HUES48 (cell line): ENCODE data around the gene NFIC.

Experiments
- H3K27ac ChIP-seq: one replicate; pipeline ENCODE4 v1.7.0; 2013; ENCODE audit warnings: low read depth, low read length, inconsistent platforms
- H3K27me3 ChIP-seq: 2 replicates; pipeline ENCODE4 v1.6.1; 2013; ENCODE audit warnings: mild to moderate bottlenecking, low read length; ENCODE audit not compliant: control insufficient read depth, insufficient read depth
- H3K36me3 ChIP-seq: 2 replicates; pipeline ENCODE4 v1.6.1; 2013; ENCODE audit warnings: low read length; ENCODE audit not compliant: control insufficient read depth, insufficient read depth
- H3K4me1 ChIP-seq: 2 replicates; pipeline ENCODE4 v1.6.1; 2013; ENCODE audit warnings: mild to moderate bottlenecking, low read length; ENCODE audit not compliant: control insufficient read depth, insufficient read depth
- H3K4me3 ChIP-seq: 2 replicates; pipeline ENCODE4 v1.5.1; 2013; ENCODE audit warnings: mild to moderate bottlenecking, low read depth, low read length
- H3K9ac ChIP-seq: 2 replicates; pipeline ENCODE4 v1.6.1; 2013; ENCODE audit warnings: mild to moderate bottlenecking, low read depth, low read length, moderate library complexity
- H3K9me3 ChIP-seq: 2 replicates; pipeline ENCODE4 v1.6.1; 2013; ENCODE audit warnings: low read length; ENCODE audit not compliant: control insufficient read depth, insufficient read depth

NFIC gene

GRCh38 chr19:3513229-3514140 lies 147.1 kb downstream of the NFIC start:
- Histone ChIP-seq H3K27ac (no peak overlapping the region), H3K36me3 (peaks cover 12% of the 10 kb centered on the region), H3K9me3 (no peaks in the 10 kb centered on the region), H3K27me3 (no peaks in the 10 kb centered on the region), H3K9ac (no peak overlapping the region), H3K4me1 (peaks cover 3% of the 10 kb centered on the region), H3K4me3 (no peak overlapping the region)

GRCh38 chr19:3514930-3515329 lies 148.5 kb downstream of the NFIC start:
- no peak overlapping the region for H3K27ac ChIP-seq
- no peak overlapping the region for H3K9ac ChIP-seq
- H3K36me3 ChIP-seq, result 0 out of 2 replicates have a peak, but pooled peaks cover 7% of the 10 kb centered on the region

GRCh38 chr19:3515891-3516422 lies 149.6 kb downstream of the NFIC start:
- peaks cover 15% of the 10 kb centered on the region for H3K4me1 ChIP-seq
- H3K36me3 ChIP-seq, result 0 out of 2 replicates have a peak, but pooled peaks cover 7% of the 10 kb centered on the region
- H3K27me3 ChIP-seq, result no peaks in the 10 kb centered on the region
- H3K9ac ChIP-seq, result no peak overlapping the region
- no peak overlapping the region for H3K27ac ChIP-seq
- H3K4me3 ChIP-seq, result no peak overlapping the region
- no peaks in the 10 kb centered on the region for H3K9me3 ChIP-seq

More at GRCh38 chr19:3514930-3515329, 148.5 kb downstream of the NFIC start:
- H3K9me3 ChIP-seq, result no peaks in the 10 kb centered on the region
- peaks cover 15% of the 10 kb centered on the region for H3K4me1 ChIP-seq
- no peak overlapping the region for H3K4me3 ChIP-seq
- no peaks in the 10 kb centered on the region for H3K27me3 ChIP-seq

- H3K27me3 ChIP-seq, result no peaks in the 10 kb centered on the region
- H3K9ac ChIP-seq, result no peak overlapping the region
- peaks cover 10% of the 10 kb centered on the region; the same call in 1 of the 2 replicates for H3K36me3 ChIP-seq
- no peak overlapping the region for H3K4me3 ChIP-seq
- peaks cover 15% of the 10 kb centered on the region for H3K4me1 ChIP-seq
- H3K9me3 ChIP-seq, result no peaks in the 10 kb centered on the region
- no peak overlapping the region for H3K27ac ChIP-seq
Measured at GRCh38 chr19:3516675-3517207, 150.4 kb downstream of the NFIC start.

GRCh38 chr19:3517638-3518037 lies 151.3 kb downstream of the NFIC start:
- no peak overlapping the region for H3K9ac ChIP-seq
- no peaks in the 10 kb centered on the region for H3K27me3 ChIP-seq
- H3K4me3 ChIP-seq, result no peak overlapping the region
- H3K27ac ChIP-seq, result peak overlapping the region; percentile 25
- peaks cover 10% of the 10 kb centered on the region; the same call in 1 of the 2 replicates for H3K36me3 ChIP-seq
- no peaks in the 10 kb centered on the region for H3K9me3 ChIP-seq
- peaks cover 15% of the 10 kb centered on the region for H3K4me1 ChIP-seq

- peak overlapping the region; percentile 48 for H3K27ac ChIP-seq
- H3K9me3 ChIP-seq, result no peaks in the 10 kb centered on the region
- no peak overlapping the region for H3K9ac ChIP-seq
- H3K4me3 ChIP-seq, result no peak overlapping the region
- peaks cover 14% of the 10 kb centered on the region for H3K36me3 ChIP-seq
- peaks cover 15% of the 10 kb centered on the region for H3K4me1 ChIP-seq
- no peaks in the 10 kb centered on the region for H3K27me3 ChIP-seq
Measured at GRCh38 chr19:3518255-3518654, 151.9 kb downstream of the NFIC start.

- no peaks in the 10 kb centered on the region for H3K27me3 ChIP-seq
- H3K9ac ChIP-seq, result no peak overlapping the region
- H3K4me1 ChIP-seq, result peaks cover 15% of the 10 kb centered on the region
- no peaks in the 10 kb centered on the region for H3K9me3 ChIP-seq
- H3K36me3 ChIP-seq, result peaks cover 17% of the 10 kb centered on the region
- no peak overlapping the region for H3K4me3 ChIP-seq
- H3K27ac ChIP-seq, result peak overlapping the region; percentile 48
Measured at GRCh38 chr19:3518659-3519058, 152.3 kb downstream of the NFIC start.
